Panc1 (cell line): Measurements from ENCODE around the gene HMGCLL1.

ENCODE experiments used
- CTCF ChIP-seq: fragments of 450-650 bp; IDR thresholded peaks from 2 replicates; pipeline ENCODE4 v1.5.1; 2017; ENCODE audit warnings: mild to moderate bottlenecking
- POLR2AphosphoS5 ChIP-seq: IDR thresholded peaks from 2 replicates; pipeline ENCODE4 v1.6.1; 2012; ENCODE audit warnings: mild to moderate bottlenecking, low read depth, low read length, moderate library complexity
- REST ChIP-seq, 2 experiments: IDR thresholded peaks; 2 replicates each; pipeline ENCODE4 v1.6.1; 2011 to 2012; ENCODE audit warnings: low read depth in 2 of 2, control low read depth in 1 of 2, low read length in 1 of 2, mild to moderate bottlenecking in 1 of 2, moderate library complexity in 1 of 2; ENCODE audit not compliant: insufficient read depth in 1 of 2
- SIN3A ChIP-seq: IDR thresholded peaks from 2 replicates; pipeline ENCODE4 v1.6.1; 2012; ENCODE audit warnings: low read depth, mild to moderate bottlenecking, low read length, moderate library complexity, borderline replicate concordance; ENCODE audit not compliant: insufficient read depth
- TCF7L2 ChIP-seq: IDR thresholded peaks from 2 replicates; pipeline ENCODE4 v1.6.1; 2011; ENCODE audit warnings: mild to moderate bottlenecking, low read depth, low read length, inconsistent platforms

- peak; percentile 25; the same call in 1 of the 2 replicates for TF ChIP-seq CTCF
- TF ChIP-seq POLR2AphosphoS5, result no peak
- TF ChIP-seq TCF7L2, result no peak
- no peak for TF ChIP-seq SIN3A
- no peak for TF ChIP-seq REST (IDR thresholded peaks at IDR 0.05; ENCODE audit: insufficient read depth in 1 of 2, low read depth in 2 of 2, low read length in 1 of 2)
Observed at GRCh38 chr6:55512904-55513303, 66.1 kb downstream of the HMGCLL1 start.
